Fibroblast of skin of abdomen (primary cell): ENCODE data around the gene COL4A1.

Source experiments
- DNase-seq: peaks from one replicate; pipeline ENCODE4 v3.0.0-alpha.2; 2013

COL4A1 gene

DNA sequence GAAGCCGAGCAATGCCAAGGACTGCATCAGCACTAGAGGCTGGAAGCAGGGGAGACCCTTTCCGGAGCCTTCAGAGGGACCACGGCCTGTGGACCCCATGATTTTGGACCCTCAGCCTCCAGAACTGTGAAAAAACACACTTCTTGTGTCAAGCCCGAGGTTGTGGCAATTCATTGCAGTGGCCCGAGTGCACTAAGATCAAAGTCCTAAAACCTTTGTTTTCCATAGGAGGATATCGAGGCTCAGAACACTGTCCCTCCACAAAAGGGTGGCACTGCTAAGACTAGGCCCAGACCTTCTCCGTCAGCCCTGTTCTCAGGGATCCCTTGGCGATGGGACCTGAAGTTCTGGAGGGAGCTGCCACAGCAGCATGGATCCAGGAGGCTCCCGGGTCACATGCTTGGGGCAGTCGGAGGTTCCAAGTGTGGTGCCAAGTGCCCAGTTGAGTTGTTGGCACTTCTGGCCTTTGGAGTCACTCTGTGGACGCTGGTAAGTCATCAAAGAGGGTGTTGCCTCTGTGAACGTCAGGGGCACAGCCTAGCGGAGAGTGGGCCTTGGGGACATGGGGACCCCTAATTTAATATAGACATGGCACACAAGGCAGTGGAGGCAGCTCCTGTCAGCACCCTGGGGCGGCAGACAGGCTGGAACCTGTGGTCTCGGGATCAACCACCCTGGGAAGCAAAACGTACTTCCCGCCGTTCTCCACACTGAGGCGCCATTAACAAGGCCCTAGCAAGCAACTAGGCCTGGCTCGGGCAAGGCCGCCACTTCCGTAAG is 199.2 kb downstream of the COL4A1 start:
- no peak for DNase-seq

DNA sequence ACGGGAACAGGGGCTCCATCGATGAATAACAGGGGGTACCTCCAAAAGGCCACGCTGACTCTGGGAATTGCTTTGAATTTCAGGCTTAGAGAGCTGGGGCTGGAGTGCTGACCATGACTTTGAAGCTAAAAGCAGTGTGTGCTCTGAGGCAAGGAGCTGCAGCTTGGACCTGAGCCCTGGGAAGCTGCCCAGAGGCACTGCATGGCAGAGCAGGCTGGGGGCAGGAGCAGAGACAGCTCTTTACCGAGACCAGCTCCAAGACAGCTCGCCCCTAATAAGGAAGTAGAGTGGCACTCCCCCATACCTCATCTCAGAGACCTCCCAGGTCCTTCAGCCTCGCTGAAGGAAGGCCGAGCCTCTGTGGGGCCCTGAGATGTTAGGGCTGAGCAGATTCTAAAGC is 200.2 kb downstream of the COL4A1 start:
- DNase-seq, result no peak

DNA sequence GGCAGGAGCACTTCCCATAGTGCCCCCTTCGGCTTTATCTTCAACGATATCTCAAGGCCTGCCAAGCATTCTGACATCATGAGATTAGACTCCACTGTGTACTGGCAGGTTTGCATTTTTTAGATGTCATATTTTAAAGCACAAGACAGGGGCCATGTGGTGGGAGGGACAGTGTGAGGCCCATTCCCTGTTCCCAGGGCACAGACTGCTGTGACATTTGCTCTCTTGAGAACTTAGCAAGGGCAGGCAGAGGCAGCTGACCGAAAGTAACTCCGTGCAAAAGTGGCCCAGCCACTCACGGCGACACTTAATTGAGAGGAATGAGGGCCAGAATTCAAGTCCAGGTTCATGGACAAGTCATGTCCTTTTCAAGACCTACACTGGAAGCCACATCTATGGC is 201.8 kb downstream of the COL4A1 start:
- no peak for DNase-seq

DNA sequence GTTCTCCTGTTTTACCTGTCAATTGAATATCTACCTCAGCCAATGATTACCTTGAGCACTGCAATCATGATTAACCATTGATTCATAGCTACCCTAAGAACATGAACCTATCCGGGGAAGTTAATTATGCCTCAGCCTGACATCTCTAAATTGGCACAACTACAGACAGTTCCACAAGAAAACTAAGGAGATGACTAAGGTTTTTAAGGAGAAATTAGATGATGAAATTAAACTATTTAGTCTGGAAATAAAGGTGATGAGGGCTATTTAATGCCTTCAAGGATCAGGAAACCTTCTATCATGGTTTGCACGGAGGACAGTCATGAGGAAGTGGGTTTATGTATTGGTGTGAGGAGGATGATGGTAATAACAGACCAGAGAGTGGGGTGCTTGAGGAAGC is 203.4 kb downstream of the COL4A1 start:
- DNase-seq, result peak; percentile 65

DNA sequence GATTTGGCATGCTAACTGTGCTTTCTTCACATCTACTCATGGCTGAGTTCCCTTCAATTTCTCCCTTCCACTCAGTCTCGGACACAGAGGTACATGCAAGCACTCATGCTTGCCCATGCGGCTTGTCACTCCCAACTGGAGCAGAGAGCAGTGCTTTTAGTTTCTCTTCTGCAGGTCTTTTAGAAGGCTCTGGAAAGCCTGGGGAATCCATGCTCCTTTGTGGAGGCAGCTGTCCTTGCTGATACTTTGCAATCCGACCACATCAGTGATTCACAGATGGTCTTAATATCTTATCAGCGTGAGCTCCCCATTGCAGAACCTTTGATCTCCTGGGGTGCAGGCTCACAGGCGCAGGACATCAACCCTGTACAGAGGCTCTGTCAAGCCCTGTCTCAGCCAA is 203.9 kb downstream of the COL4A1 start:
- DNase-seq, result no peak

DNA sequence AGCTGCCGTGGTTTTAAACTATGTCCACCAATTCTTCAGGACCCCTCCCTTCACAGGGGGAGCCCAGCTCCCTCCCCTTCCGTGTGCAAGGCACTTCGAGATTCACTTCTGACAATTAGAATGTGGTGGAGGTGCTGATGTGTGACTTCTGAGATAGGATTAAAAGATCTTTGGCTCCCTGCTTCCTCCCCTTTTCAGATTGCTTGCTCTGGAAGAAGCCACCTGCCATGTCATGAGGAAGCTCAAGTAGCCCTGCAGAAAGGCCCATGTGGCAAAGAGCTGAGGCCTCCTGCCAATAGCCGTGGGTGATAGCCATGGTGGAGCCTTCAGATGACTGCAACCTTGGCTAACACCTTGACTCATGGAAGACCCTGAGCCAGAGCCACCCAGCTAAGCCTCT is 204.9 kb downstream of the COL4A1 start:
- no peak for DNase-seq

DNA sequence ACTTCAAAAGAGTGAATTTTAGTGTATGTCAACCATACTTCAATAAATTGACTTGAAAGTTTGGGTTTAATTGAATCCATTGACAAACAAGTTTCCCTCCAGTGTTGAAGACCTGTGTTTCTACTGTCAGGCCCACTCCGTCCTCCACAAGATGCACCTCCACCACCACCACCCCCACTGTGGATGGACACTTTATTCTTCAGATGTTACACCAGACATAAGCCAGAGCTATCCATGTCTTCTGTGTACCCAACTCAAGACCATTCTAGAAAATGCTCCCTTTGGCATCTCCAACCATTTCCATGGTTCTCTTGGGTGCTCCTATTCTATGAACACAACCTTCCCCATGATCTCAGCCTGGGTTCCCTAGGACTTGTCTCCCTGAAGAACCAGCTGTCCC is 207.0 kb downstream of the COL4A1 start:
- no peak for DNase-seq
